ENCODE data around the gene OLFM2. TPM values are rescaled to one million over a fixed set of nuclear protein-coding genes. Genes with fewer than 3 reads are reported as not detected.
"Not testable (repeated sequence)": the region's sequence is repeated elsewhere in the genome, so short reads cannot be mapped to it uniquely, and the experiment has no call there.

The OLFM2 gene
- total RNA-seq, 1 experiment from 2014 or later: 5.6 TPM

DNA sequence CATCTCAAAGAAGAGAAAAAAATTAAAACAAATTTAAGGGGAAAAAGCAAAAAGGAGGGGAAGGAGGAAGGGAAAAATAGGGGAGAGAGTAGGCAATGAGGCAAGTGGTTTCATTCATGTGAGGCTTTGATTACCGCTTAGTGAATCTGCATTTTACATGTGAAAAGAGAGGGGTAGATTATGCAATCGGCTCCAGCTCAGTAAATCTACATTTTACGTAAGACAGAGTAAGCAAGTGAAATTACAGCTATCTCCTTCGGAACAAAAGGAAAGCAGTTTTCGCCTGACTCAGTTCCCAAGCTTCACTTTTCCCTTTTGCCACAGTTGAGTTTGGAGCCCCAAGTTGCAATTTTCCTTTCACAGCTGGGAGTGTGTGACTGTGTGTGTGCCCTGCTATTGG lies 16.0 kb upstream of the OLFM2 start:
- Histone ChIP-seq H3K36me3 (no peaks in the 10 kb centered on the region), H3K27me3 (peaks cover 4% of the 10 kb centered on the region; the same call in 1 of the 2 replicates), H3K9me3 (no peaks in the 10 kb centered on the region), H3K4me3 (no peak overlapping the region)
- no peak for DNase-seq

DNA sequence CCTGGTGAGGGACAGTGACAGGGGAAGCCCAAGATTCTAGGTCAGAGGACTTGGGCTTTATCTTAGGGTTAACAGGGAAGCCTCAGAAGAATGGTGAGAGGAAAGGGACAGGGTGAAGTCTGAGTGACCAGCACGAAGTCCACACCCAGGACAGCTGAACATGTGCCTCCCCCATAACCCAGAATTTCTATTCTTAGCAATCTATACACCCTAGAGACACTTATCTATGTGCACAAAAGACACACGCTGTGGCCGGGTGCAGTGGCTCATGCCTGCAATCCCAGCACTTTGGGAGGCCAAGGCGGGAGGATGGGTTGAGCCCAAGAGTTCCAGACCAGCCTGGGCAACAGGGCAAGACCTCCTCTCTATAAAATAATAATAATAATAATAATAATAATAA lies 11.1 kb upstream of the OLFM2 start:
- no peak for DNase-seq
- no peaks in the 10 kb centered on the region for H3K36me3 ChIP-seq
- no peak overlapping the region for H3K4me3 ChIP-seq
- no peaks in the 10 kb centered on the region for H3K9me3 ChIP-seq
- H3K27me3 ChIP-seq: no peaks in the 10 kb centered on the region

- not testable (repeated sequence) for DNase-seq, H3K36me3 ChIP-seq, H3K4me3 ChIP-seq, H3K27me3 ChIP-seq, H3K9me3 ChIP-seq
Measured at GRCh38 chr19:9946528-9947125, 10.3 kb upstream of the OLFM2 start.

DNA sequence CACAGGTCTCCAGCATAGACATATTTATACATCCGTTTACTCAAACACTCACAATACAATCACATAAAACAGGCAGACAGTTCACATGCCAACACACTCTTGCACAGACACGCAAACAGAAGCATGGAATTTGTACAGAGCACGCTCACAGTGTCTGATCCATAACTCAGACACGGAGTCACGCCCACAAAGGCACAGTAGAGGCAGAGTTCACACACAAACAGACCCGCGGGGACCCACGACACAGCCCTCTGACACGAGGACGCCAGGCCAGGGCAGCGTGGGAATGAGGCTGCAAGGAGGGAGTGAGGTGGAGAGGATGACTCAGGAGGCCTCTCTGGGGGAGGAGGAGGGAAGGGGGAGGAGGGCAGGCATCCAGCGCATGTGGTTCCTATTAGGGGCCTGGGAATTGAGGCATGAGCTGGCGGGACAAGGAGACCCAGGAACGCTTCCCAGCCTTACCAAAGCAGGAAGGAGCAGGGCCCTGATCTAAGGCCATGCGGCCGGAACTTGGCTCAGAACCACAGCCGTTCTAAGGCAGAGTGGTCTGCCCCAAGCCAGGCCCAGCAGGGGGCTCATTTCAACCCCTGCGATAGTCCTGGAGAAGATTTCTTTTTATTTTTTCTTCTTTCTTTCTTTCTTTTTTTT lies 9.1 kb upstream of the OLFM2 start:
- no peaks in the 10 kb centered on the region for H3K36me3 ChIP-seq
- H3K27me3 ChIP-seq: no peaks in the 10 kb centered on the region
- DNase-seq: peak; percentile 99
- no peaks in the 10 kb centered on the region for H3K9me3 ChIP-seq
- H3K4me3 ChIP-seq: 0 out of 2 replicates have a peak overlapping the region, but pooled peaks have one; percentile 5

- Histone ChIP-seq H3K36me3 (no peaks in the 10 kb centered on the region), H3K27me3 (no peaks in the 10 kb centered on the region), H3K4me3 (no peak overlapping the region), H3K9me3 (no peaks in the 10 kb centered on the region)
- no peak for DNase-seq
Measured at GRCh38 chr19:9943744-9944143, 7.4 kb upstream of the OLFM2 start.

DNA sequence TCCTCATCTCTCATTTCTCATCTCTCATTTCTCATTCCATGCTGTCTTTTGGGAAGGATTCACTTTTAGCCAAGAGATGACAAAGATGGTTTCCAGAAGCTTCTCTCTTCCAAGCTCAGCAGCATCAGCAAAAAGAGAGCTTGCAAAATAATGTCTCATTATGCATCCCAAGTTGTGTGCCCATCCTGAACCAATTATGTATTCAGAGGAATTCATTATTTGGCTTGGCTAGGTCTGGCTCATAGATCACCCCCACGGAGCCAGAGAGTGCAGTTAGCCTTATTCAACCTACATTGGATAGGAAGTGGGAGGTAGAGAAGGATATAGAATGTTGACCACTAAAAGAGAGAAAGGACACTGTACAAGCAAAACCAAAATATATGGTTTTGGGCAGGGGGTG lies 5.4 kb upstream of the OLFM2 start:
- Histone ChIP-seq H3K9me3 (no peaks in the 10 kb centered on the region), H3K4me3 (no peak overlapping the region), H3K36me3 (no peaks in the 10 kb centered on the region), H3K27me3 (no peaks in the 10 kb centered on the region)
- no peak for DNase-seq

GRCh38 chr19:9941231-9941630 lies 4.9 kb upstream of the OLFM2 start:
- H3K9me3 ChIP-seq: no peaks in the 10 kb centered on the region
- no peaks in the 10 kb centered on the region for H3K36me3 ChIP-seq
- no peaks in the 10 kb centered on the region for H3K27me3 ChIP-seq
- H3K4me3 ChIP-seq: no peak overlapping the region
- peak; percentile 69 for DNase-seq

DNA sequence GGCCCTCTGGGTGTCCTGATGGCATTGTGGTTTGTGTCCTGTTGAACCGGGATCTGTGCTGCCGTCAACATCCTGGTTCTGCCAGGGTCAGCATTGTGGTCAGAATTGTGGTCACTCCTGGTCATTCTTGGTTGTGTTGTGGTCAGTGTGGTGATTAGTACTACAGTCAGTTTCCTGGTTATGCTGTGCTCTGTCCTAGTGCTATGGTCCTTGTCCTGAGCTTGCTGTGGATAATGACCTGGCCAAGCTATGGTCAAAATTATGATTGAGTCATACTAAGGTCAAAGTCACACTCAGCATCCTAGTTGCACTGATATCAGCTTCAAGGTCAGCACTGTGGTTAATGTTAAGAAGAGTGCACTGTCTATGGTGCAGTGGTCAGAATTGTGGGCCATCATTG lies 4.5 kb upstream of the OLFM2 start:
- Histone ChIP-seq H3K9me3 (no peaks in the 10 kb centered on the region), H3K27me3 (peaks cover 4% of the 10 kb centered on the region), H3K4me3 (no peak overlapping the region), H3K36me3 (no peaks in the 10 kb centered on the region)
- peak; percentile 45 for DNase-seq

DNA sequence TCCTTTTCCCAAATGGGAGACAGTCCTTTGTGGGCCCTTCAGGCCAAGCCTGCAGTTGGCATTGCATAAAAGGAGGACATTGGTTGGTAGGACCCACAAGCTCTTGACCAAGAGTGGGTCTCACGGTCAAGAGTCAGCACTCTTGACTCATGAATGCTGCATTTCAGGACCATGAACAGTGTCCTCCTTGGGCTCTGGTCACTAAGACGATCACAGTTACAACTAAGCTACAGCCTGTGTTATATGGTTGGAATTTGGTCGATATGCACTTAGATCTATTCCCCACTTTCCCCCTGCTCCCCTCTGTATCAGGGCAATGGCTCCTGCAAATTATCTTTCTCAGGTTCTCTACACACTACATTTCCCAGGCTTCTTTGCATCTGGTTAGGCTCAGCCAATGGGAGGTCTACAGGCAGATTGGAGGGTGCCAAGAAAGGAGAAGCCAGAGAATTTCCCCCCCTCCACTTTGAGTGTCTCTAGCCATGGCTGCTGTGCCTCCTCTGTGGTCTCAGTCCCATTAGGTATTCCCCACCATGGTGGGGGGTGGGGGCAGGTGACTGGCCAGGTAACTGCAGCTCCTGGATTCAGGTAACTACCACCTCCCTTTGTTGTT lies 3.1 kb upstream of the OLFM2 start:
- Histone ChIP-seq H3K9me3 (no peaks in the 10 kb centered on the region), H3K4me3 (no peak overlapping the region), H3K27me3 (peaks cover 17% of the 10 kb centered on the region), H3K36me3 (no peaks in the 10 kb centered on the region)
- DNase-seq: no peak

DNA sequence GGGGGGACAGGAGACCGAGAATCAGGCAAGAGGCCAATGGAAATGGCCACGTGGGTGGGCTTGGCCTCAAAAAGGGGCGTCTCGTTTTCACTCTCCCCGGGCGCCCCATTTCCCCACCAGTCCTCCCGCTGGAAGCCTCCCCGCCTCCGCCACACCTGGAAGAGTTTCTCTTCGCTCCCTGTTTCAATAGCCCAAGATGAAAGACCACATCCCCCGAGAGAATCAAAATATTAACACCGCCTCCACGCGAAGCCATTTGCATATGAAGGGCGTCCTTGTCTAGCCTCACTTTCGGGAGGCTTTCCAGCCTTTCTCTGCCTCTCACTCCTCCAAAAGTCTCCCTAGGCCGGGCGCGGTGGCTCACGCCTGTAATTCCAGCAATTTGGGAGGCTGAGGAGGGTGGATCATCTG lies 691 bp upstream of the OLFM2 start:
- peaks cover 23% of the 10 kb centered on the region for H3K27me3 ChIP-seq
- no peaks in the 10 kb centered on the region for H3K9me3 ChIP-seq
- no peaks in the 10 kb centered on the region for H3K36me3 ChIP-seq
- DNase-seq: no peak
- no peak overlapping the region for H3K4me3 ChIP-seq

- Histone ChIP-seq H3K27me3 (peaks cover 23% of the 10 kb centered on the region), H3K36me3 (no peaks in the 10 kb centered on the region), H3K4me3 (peak overlapping the region; percentile 16), H3K9me3 (no peaks in the 10 kb centered on the region)
- DNase-seq: no peak
Measured at GRCh38 chr19:9935506-9936325, 599 bp downstream of the OLFM2 start.

DNA sequence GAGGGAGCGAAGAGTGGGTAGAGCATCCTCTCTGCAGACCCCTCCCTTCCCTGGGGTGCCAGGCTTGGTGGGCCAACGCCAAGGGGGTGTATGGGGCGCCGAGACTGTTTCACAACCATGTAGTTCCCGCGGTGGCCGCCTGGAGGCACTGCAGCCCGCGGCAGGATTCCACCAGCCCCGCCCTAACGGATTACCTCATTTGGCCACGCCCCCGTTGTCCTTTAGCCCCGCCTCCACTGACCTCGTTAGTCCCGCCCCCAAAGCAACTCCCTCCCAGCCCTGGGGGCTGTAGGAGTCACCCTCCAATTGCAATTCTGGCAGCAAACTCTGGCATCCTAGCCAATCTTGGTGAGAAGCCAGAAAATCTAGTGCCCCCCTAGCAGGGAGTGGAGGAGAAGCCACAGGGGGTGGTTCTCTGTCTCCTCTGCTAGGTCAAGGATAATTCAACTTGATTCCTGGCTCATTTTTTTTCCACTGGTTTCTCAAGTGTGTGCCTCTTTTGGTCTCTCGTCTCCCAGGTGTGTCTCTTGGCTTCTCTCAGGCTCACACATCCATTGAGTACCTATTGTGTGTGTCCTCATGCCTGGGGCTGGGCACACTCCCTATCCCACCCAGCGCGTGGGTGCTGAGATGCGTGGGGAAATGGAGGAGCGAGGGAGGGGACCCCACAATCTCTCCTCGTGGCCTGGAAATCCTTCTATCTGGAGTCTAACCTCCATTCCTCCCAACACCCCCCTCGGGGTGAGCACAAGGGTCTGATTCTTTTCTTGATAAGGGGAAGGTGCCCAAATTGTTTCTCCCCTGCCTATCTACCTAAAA lies 2.0 kb downstream of the OLFM2 start:
- no peaks in the 10 kb centered on the region for H3K9me3 ChIP-seq
- H3K27me3 ChIP-seq: peaks cover 23% of the 10 kb centered on the region
- DNase-seq: peak; percentile 80
- H3K4me3 ChIP-seq: no peak overlapping the region
- no peaks in the 10 kb centered on the region for H3K36me3 ChIP-seq

- DNase-seq: no peak
- Histone ChIP-seq H3K9me3 (no peaks in the 10 kb centered on the region), H3K4me3 (no peak overlapping the region), H3K27me3 (peaks cover 23% of the 10 kb centered on the region), H3K36me3 (no peaks in the 10 kb centered on the region)
Measured at GRCh38 chr19:9932835-9933234, 3.5 kb downstream of the OLFM2 start.

GRCh38 chr19:9931629-9932028 lies 4.7 kb downstream of the OLFM2 start:
- no peak overlapping the region for H3K4me3 ChIP-seq
- peaks cover 23% of the 10 kb centered on the region for H3K27me3 ChIP-seq
- no peaks in the 10 kb centered on the region for H3K9me3 ChIP-seq
- H3K36me3 ChIP-seq: no peaks in the 10 kb centered on the region
- DNase-seq: no peak

DNA sequence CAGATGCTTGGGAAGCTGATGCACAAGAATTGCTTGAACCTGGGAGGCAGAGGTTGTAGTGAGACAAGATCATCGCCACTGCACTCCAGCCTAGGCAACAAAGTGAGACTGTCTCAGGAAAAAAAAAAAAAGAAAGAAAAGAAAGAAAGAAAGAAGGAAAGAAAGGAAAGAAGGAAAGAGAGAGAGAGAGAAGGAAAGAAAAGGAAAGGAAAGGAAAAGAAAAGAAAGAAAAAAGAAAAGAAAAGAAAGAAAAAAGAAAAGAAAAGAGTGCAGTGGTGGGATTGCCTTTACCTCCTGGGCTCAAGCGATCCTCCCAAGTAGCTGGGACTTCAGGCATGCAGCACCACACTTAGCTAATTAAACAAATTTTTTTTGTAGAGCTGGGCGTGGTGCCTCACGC lies 12.9 kb downstream of the OLFM2 start:
- H3K27me3 ChIP-seq: peaks cover 3% of the 10 kb centered on the region; the same call in 1 of the 2 replicates
- H3K4me3 ChIP-seq: no peak overlapping the region
- DNase-seq: no peak
- H3K36me3 ChIP-seq: no peaks in the 10 kb centered on the region
- H3K9me3 ChIP-seq: peaks cover 8% of the 10 kb centered on the region; the same call in 1 of the 2 replicates

GRCh38 chr19:9922782-9923379 lies 13.4 kb downstream of the OLFM2 start:
- DNase-seq, H3K27me3 ChIP-seq, H3K36me3 ChIP-seq, H3K9me3 ChIP-seq, H3K4me3 ChIP-seq: not testable (repeated sequence)
